Measurements from ENCODE around the gene ACSF3.
"Not testable (repeated sequence)": the region's sequence is repeated elsewhere in the genome, so short reads cannot be mapped to it uniquely, and the experiment has no call there.

Gene ACSF3

DNA sequence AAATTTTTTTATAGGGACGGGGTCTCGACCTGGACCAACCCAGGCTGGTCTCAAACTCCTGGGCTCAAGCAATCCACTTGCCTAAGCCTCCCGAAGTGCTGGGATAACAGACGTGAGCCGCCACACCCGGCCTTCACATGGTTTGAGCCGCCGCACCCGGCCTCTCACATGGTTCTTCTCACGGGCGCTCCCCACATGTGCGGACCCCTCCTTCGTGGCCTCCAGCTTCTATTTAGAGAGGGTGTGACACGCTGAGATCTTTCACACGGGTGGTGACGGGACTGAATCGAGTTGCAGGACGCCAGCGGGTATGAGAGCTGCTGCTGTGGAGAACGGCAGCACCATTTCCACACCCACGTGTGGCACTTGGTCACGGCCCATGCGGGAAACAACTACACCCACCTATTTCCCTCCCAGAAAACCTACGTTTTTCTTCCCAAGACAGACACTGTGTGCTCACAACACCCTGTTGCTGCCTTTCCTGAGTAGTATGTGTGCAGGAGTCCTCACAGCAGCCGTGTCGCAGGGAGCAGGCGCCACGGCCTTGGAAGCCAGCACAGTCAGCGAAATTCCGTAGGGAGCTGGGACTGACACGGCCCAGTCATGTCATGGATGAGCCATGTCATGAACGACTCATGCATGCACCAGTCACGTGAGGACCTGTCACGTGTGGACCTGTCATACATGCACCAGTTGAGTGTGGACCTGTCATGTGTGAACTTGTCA, 20.1 kb upstream of the ACSF3 start:
- DNase-seq, result no peak

DNA sequence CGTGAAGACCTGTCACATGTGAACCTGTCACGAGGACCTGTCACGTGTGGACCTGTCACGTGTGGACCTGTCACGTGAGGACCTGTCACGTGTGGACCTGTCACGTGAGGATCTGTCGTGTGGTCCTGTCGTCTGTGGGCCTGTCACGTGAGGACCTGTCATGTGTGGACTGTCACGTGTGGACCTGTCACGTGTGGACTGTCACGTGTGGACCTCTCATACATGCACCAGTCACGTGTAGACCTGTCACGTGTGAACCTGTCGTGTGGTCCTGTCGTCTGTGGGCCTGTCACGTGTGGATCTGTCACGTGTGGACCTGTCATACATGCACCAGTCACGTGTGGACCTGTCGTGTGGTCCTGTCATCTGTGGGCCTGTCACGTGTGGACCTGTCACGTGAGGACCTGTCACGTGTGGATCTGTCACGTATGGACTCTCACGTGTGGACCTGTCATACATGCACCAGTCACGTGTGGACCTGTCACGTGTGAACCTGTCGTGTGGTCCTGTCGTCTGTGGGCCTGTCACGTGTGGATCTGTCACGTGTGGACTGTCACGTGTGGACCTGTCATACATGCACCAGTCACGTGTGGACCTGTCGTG, 19.5 kb upstream of the ACSF3 start:
- DNase-seq, result not testable (repeated sequence)

DNA sequence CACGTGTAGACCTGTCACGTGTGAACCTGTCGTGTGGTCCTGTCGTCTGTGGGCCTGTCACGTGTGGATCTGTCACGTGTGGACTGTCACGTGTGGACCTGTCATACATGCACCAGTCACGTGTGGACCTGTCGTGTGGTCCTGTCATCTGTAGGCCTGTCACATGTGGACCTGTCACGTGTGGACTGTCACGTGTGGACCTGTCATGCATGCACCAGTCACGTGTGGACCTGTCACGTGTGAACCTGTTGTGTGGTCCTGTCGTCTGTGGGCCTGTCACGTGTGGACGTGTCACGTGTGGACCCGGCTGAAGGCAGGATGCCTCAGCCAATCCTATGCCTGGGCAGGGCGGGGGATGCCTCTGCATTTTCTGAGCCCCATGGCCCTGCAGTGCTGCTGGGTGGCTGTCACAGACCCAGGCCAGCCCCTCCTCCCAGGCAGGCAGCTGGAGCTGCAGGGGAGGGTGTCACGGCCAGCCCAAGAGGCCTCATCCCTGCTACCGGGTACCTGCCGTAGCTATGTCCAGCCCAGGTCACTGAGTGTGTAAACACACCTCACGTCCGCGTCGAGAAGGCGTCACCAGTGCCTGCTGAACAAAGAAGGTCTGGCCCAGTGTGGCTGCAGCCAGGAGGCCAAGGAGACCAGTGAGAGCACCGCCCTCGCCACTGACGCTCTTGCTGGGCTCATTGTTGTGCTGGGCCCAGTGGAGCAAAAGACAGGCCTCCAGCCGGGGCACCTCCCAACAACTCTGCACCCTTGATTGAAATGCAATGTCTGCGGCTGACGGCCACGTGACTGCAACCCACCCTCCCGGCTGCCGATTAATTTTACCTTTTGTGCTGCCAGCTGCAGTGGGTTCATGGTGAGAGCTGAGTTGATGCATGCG, 18.6 kb upstream of the ACSF3 start:
- no peak for DNase-seq

DNA sequence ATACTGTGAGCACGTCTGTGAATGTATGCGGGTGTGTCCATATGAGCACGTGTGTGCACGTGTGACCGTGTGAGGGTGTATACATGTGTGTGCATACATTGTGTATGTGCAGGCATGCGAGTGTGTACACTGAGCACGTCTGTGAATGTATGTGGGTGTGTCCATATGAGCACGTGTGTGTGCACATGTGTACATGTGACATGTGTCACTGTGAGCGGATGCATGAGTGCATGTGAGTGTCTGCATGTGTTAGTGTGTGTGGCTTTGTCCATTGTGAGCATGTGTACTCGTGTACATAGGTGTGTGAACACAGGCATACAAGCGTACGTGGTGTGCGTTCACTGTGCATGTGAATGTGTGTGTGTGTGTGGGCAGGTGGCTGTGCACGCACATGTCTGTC, 17.5 kb upstream of the ACSF3 start:
- DNase-seq, result no peak

DNA sequence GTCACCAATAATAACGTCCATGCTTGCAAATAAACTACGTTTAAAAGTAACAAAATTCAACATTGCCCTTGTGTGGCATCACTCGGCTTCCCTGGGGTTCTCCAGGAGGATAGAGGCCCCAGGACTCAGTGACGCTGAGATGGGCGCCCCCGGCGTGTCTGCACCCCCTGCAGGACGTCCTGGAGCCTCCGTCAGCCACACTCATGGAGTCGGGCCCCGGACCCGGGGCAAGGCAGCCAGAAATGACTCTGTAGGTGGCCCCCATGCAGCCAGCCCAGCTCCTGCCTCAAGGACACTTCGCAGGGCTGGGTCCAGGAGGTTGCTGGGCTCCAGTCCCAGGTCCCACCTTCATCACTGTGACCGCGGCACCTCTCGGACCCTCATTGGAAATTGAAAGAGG, 16.6 kb upstream of the ACSF3 start:
- DNase-seq, result no peak

DNA sequence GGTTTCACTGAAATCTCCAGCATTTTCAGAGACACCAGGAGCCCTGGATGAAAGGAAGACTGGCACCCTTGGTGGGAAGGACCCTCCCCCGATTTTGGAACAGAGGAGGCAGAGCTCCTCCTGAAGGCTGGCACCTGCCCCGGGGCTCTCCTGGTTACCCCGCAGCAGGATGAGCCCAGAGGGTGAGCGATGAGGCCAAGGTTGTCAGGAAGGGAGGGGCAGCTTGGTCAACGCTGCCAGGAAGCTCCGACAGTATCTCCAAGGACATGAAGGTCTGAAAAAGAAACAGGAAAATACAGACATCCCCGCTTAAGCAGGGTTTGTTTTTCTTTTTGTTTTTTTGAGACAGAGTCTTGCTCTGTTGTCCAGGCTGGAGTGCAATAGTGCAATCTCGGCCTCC, 15.5 kb upstream of the ACSF3 start:
- no peak for DNase-seq

DNA sequence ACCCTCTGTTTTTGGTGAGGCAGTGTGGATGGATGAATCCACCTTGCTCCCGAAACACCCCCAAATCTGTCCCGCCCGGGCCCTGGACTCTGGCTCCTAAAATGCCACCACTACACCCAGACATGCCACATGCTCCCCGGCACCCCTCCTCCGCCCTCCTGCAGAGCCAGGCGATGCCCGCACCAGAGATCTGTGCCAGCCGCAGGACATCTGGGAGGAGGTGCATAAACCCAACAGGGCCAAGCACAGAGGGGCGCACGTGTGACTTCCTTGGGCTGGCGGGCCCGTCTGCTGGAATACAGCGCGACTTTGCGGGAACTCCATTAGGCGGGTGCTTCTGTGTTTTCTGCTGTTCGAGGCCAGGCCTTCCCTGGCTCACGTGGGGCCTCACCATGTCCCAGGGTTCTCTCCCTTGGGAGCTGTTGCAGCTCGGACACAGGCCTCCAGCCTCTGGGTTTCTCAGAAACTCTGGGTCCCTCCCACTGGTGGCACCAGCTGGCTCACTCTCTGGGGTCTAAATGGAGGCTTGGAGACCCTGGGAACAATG, 14.1 kb upstream of the ACSF3 start:
- no peak for DNase-seq

DNA sequence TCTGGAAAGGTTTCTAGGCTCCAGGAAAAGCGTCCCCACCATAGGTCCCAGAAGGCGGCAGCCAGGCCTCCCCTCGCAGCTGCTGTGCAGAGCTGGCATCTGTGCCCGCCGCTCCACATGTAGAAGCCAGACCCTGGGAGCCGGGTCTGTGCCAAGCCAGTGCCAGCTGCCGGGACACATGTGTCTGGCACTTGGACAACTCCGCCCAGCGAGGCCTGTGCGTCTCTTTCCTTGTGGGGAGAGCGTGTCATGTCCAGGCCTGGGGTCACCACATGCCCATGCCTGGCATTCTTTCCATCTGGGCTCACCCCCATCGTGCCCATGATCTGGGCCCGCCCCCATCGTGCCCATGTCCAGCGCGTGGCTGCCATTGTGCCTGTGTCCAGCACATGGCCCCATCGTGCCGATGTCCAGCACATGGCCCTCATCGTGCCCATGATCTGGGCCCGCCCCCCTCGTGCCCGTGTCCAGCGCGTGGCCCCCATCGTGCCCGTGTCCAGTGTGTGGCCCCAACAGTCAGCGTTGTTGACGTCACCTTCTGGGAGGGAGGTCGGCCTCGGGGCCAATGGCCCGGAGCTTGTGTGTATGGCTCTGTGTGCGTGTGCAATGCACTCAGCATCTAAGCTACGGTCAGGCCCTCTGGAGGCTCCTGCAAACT, 13.3 kb upstream of the ACSF3 start:
- DNase-seq, result no peak

DNA sequence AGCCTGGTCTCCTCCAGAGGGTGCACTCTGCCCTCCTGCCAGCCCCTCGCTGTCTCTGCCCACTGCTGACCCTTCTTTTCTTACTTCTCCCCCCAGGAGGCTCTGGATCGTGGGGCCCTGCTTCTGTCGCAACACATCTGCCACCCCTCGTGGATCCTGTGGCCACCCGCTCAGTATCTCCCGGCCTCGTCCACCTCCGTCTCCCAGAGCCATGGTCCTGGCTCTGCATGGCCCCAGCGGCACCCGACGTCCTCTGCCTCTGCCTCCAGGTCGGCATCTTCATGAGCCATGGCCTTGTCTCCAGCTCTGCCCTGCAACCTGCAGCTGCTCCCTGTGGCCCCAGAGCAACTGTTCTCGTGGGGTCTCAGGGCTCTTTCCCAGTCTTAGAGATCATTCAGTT, 12.1 kb upstream of the ACSF3 start:
- no peak for DNase-seq

DNA sequence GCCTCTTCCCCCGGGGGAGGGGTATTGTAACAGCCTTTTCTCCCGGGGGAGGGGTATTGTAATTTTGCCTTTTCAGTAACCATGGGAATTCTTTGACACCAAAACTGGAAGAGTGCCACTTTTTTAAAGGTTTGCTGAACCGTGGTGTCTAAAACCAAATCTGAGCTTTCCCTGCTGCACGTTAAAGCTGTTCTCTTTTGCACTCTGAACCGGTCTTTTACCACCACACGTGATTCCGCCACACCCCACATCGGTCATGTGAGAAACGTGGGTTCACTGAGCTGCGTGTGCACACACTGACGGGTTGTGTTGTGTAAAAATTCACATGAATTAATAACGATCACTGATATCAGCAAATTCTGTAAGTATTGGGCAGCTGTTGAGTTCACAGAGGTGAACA, 9.2 kb upstream of the ACSF3 start:
- no peak for DNase-seq

DNA sequence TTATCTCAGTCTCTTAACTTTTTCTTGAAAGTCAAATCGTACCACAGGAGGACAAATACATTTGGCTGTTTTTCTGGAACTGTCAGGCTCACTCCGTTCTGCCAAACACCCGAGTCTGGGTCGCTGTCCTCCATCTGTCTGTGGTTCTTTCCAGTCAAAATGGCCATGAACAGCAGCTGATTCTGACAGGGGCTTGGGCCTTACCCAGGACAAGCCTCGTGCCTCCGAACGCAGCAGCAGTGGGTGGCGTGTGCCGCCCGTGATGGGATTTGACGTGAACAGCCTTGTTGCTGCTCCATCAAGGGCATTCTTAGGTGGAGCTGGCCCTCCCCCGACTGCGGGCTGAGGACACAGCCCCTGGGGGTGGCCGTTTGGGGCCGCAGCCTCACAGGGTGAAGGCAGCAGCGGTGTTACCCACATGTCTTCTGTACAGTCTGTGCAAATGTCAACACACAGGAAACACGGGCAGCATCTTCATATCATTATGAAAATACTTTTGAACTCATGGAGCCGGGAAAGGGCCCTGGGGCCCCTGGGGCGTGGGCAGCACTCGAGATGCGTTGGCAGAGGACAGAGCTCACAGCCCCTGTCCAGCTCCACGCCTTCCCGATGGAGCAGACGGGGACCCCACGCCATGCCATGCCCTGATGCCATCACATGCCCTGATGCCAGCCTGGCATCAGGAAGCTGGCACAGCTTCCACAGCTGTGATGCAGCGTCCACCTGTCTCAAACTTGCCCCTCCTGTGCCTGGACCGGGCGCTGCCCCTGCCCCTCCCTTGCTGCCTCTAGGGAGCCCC, 8.6 kb upstream of the ACSF3 start:
- no peak for DNase-seq

DNA sequence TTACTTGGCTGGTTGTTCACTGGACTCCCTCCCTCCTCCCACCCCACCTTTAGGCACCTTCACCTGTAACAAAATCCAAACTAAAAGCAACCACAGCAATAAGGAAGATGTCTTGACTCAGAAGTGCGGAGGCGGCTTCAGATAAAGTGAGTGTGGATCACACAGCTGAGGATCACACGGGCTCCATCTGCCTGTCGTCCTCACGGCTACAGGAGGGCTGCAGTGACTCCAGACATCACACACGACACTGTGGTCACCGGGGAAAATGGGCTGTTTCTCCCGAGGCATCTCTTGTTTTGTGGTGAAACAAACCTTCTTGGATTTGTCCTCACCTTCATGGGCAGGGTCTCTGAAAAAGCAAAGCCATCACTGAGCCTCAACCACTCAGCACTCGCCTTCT, 7.9 kb upstream of the ACSF3 start:
- DNase-seq, result no peak

DNA sequence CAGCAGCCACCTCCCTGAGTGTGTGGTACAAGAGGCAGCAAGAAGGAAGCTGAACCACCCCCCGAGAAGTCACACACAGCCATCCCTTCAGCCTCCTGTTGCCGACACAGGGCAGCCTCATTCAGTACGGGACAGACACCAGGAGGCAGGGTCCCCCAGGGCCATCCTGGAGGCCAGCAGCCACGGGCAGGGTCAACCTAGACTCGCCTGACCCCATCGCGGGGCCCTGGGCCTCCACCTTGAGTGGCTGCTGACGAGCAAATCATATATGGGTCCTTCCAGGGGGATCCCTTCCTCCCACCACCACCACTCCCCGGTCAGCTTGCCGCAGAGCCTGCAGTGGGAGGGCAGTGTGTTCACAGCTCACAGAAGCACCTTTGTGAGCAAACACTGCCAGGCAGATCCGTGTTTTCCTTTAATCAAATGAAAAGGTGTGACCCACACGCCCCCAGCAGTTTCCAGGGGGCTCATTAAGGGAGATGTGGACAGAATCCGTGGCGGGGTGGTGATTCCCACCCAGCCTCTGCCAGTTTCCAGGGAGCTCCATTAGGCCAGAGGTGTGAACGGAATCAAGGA, 5.6 kb upstream of the ACSF3 start:
- DNase-seq, result no peak

DNA sequence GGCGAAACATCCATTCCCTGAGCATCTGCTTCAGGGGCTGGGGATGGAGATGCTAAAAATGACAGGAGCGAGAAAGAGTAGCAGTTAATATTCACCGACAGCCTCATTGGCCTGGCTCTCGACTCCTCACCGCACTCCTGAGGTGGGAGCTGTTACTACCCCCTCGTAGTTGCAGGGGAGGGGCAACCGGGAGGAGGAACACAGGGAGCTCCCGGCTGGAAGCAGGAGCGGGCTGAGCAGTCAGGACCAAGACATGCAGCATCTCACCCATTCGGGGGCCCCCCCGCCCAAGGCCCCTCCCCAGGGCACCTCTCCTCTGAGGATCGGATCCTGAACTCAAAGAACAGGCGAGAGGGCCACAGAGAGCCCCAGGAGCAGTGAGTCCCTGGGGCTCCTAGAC, 4.5 kb upstream of the ACSF3 start:
- no peak for DNase-seq

DNA sequence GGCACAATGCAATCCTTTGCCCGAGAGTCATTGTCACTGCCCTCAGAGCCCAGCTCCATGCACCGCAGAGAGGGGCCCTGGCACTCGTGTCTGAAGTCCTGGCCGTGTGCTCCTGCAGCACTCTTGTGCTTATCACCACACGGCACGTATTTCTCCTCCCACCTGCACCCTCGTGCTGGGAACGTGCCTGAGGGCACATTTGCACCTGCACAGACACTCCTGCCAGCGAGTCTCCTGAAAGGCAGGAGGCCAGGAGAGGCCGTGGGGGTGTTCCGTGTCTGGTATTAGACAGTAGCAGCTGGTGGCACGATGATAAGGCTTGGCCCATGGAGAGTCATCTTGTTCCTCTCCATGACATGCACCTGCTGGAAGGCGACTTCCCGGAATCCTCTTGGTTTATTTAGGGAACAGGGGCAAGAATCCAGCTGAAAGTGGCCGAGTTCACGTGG, 3.4 kb upstream of the ACSF3 start:
- DNase-seq, result no peak

DNA sequence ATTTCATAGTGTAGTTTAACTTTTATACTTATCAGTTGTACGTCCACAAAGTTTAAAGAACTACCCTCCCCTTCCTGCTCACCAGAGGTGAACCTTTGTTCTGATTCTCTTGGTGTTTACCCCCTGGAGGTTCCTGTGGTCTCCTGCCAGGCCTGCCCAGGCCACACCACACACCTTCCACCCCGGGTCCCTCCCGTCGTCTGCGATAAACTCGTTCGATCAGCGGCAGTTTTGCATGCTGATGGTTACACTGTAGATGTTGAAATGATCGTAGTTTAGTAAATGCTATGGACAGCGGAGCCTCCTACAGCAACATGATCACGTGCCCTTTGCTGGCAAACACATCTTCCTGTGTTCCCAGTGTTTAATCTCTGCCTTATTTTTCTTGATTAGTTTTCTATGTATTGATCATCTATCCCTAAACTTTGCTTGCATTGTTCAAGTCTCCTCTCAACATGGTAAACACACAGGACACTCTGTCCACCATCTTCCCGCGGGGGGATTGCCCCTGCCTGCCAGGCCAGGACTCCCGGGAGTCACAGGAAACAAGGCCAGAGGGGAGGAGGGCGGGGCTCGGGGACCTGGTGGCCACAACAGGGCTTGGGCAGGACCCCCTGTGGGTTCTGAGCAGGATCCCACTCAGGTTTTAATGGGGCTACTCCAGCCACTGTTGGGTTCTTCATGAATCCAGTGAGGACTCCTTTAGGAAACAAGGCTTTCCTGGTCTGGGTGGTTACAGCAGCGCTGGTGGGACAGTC, 2.8 kb upstream of the ACSF3 start:
- no peak for DNase-seq

DNA sequence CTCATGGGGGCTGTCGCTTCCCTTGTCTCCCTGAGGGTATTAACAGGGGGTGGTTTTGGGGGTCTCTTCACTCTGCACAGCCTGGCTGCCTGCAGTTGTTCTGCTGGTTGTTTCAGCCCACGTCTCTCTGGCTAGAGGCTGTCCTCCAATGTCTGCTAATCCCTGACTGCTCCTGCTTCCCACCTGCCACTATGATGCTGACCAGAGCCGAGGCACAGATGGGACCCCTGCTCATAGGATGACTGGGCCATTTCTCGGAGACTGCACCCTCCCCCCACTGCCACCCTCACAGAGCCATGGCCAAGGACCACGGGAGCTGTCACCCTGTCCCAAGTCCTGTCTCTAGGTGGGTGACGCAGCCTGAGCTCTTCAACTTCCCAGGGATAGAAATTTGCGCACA, 1.6 kb upstream of the ACSF3 start:
- no peak for DNase-seq

DNA sequence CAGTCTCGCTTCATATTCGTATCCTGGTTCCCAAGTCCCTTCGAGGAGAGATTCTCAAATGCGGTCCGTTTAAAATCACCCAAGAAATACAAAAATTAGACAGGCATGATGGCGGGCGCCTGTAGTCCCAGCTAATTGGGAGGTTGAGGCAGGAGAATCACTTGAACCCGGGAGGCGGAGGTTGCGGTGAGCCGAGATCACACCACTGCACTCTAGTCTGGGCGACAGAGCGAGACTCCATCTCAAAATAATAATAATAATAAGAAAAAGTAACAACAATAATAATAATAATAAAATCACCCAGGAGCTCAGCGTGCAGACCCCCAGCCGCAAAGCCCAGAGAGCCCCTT, 425 bp upstream of the ACSF3 start:
- DNase-seq, result not testable (repeated sequence)

DNA sequence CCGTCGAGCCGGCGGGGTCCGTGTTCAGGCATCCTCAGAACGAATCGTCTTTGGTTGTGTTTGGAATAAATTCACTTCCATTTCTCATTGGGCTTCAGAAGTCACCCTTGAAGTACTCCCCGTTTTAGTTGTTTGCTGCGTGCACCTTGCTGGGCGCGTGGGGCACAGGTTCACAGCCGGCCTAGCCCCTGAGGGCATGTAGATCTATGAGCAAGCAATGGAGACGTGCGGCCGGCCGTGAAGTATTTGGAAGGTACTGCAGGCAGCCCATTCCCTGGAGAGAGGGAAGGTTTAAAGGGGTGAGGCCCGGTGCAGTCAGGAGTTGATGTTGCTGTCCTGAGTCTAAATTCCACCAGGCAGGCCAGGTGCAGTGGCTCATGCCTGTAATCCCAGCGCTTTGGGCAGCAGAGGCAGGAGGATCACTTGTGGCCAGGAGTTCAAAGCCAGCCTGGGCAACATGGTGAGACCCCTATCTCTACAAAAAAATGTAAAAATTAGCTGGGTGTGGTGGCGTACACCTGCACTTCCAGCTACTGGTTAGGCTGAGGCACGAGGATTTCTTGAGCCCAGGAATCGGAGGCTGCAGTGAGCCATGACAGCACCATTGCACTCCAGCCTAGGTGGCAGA, 714 bp downstream of the ACSF3 start:
- DNase-seq, result no peak

DNA sequence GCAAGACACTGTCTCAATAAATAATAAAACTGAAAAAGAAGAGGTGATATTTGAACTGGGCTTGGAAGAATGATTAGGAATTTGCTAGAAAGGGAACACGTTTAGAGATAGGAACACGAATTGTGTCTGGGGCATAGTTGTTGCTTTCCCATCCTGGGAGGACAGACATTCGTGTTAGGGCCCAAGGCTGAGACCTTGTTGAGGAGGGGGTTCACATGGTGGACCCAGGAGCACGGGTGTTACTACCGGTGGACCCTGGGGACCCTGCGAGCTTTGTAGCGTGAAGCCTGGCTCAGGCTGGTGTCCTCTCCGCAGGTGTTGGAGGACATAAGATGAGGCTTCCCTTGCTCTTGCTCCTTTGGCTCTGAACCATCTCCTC, 1.2 kb downstream of the ACSF3 start:
- DNase-seq, result no peak

DNA sequence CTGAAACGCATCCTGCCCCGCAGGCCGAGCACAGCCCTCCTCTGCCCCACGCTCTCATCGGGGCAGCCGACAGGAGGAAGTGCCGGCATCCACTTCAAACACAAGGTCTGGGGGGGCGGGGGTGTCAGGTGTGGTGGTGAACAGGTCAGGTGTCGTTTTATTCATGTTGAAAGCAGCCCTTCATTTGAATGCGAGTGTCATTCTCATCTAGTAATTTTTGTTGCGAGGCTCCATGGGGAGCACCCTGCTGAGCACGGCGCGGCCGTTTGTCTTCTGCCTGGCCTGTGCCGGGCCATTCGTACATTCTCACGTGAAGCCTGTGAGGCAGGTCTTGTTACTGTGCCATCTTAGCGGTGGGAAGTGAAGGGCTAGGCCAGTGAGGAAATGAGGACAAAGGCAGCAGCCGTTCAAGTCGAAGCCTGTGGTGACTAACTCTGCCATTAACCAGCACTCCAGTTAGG, 1.9 kb downstream of the ACSF3 start:
- no peak for DNase-seq
